CD4-positive, alpha-beta T cell treated with Interleukin-15 for 1 hour (primary cell): ENCODE data around the gene LPIN1.

ENCODE experiments used
- DNase-seq: peaks from one replicate; pipeline ENCODE4 v3.0.0-alpha.2; 2020

Gene LPIN1, protein sequence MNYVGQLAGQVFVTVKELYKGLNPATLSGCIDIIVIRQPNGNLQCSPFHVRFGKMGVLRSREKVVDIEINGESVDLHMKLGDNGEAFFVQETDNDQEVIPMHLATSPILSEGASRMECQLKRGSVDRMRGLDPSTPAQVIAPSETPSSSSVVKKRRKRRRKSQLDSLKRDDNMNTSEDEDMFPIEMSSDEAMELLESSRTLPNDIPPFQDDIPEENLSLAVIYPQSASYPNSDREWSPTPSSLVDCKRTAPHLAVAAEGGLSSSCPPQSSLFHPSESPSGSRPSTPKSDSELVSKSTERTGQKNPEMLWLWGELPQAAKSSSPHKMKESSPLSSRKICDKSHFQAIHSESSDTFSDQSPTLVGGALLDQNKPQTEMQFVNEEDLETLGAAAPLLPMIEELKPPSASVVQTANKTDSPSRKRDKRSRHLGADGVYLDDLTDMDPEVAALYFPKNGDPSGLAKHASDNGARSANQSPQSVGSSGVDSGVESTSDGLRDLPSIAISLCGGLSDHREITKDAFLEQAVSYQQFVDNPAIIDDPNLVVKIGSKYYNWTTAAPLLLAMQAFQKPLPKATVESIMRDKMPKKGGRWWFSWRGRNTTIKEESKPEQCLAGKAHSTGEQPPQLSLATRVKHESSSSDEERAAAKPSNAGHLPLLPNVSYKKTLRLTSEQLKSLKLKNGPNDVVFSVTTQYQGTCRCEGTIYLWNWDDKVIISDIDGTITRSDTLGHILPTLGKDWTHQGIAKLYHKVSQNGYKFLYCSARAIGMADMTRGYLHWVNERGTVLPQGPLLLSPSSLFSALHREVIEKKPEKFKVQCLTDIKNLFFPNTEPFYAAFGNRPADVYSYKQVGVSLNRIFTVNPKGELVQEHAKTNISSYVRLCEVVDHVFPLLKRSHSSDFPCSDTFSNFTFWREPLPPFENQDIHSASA

DNA sequence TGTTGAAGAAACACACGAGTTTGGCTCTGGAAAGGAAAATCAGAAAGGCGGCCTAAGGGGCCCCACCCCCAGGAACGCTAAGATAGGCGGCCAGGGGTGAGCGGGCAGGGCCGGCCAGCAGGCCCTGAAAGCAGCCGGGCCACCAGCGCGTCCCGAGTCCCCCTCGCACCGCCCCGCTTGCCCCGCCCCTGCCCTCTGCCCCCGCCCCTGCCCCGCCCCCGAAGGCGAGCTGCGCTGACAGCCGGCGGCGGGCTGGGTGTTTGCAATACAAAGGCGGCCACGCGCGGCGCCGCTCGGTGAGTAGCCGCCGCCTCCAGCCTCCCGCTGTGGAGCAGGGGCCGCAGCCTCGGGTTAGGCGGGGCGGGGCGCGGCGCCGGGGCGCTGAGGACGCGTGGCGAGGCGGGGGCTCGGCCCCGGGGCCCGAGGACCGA is at the start of gene LPIN1:
LPIN1 (plus strand) TSS at position 257 of the 431 bp plus-strand sequence. CDS start 18,910 bp downstream, outside the sequence.
- peak; percentile 88 for DNase-seq

DNA sequence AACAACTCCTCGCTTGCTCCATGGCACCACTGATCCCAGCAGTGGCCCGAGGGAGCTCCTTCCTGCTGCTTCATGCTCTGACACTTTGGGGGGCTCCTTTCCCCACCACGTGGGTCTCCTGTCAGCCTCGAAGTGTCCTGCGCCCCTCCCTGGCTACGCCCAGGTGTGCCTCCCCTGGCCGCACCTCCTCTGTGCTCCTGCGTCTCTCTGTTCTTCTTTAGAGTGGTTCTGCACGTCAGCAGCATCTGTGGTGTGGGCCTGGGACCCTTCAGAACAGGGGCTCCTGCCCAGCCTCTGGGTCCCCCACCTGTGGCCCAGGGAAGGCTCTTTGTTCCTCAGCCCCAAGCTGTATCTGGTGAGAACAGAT is 49.7 kb upstream of the LPIN1 start:
- DNase-seq: no peak

DNA sequence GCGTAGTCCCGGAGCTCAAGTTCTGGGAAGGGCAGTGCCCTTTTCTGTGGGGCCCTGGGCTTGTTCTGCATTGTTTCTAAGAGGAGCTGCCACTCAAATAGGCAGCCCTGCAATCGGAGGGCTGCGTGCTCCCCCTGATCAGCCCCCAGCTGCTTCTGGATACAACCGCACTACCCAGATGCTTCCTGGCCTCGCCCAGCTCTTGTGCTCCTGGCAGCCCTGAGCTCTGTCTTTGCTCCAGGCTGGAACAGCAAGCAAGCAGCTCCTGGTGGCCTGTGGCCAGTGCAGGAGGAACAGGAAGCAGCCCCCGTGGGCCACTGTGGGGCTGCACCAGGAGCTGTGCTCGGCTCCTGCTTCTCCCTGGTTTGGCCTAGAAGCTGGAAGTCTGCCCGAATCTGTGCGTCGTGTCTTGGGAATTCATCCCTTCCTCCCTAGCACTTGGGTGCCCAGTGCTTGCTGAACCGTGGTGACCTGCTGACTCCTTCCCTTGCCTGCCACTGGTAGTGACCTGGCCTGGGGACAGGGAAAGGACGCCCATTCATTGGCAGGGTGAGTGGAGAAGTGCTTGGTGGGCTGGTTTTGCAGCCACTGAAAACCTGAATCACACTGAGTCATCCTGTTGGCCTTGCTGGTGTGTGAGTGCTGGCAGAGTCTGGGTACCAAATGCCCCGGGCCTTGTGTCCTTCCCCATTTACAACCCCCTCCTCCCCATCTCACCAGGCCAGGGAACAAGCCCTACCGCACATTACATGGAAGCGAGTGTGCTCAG is 49.1 kb upstream of the LPIN1 start:
- DNase-seq: peak; percentile 35

- no peak for DNase-seq
Observed at GRCh38 chr2:11698009-11698922, 48.2 kb upstream of the LPIN1 start.

DNA sequence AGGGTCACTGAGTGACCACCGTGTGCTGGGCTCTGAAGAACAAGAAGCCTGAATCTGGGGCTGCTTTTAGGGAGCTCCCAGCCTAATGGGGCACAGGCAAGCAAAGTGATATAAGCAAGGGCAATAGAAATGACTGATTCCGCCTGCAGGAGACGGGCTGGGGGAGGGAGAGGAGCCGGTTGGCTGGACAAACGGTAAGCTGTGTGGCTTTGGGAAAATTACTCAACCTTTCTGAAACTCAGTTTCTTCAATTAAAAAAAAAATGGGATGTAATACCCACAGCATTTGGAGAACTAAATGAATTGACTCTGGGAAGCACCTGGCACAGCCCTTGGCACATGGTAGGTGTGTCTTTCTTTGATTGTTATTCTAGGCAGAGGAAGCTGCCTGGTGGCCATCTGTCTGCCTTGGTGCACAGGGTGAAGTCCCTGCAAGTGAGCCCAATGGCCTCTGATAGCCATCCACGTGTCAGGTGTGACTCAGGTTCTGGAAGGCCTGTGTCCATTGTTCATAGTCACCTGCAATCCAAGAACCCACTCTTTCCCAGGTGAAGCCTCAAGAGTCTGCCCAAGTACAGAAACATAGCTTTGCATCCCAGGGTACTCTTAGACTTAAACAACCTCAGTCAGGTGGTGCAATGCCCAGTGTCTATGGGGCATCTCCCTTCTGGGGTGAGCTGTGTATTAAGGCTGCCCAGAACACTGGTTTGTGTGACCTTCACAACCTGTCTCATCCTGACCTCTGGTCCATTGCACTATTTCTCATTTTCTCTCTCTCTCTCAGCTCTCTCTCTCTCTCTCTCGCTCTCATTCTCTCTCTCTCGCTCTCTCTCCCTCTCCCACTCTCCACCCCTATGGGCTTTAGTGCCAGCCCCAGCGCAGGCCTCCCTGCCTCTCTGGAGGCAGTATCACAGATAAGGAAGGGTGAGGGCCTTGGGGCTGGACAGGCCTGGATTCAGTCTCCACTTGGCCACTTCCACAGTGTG is 46.5 kb upstream of the LPIN1 start:
- no peak for DNase-seq

DNA sequence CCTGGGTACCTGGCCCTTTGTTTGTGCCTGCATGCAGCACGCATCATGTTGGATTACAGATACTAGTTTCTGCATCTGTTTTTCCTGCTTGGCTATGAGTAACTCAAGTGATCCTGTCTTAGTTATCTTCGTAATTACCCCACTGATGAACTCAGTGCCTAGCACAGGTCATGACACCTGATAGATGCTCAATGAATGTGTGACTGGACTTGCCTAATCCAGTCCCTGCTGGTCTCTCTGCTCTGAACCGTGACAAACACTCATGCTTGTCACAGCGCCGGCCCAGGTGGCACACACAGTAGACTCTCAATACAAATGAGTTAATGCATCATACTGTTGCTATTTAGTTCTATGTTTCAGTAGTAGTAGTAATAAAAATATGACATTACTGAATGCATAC is 45.2 kb upstream of the LPIN1 start:
- DNase-seq: no peak

DNA sequence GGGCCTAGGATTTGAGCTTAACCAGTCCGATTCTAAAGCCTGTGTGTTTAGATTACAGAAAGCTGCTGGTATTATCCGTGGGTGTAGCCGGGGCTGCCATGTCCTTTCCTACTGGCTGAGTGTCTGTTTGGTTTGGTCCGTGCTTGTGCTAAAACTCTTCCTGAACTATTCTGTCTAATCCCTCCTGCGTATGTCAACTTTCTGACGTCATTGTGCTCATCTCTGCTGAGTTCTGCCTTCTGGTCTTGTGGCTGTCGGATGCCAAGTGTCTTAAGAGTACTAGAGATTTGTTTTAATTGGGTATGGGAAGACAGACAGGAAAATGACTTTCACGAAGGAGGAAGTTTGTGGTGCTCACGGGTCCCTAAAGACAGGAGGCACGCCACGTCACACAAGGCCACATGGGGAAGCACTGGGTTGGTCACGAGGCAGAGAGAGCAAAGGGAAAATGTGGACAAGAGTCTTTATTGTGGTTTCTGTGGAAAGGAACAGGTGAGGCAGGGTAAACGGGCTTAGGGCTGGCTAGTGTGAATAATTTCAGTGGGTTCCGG is 44.6 kb upstream of the LPIN1 start:
- peak; percentile 79 for DNase-seq

DNA sequence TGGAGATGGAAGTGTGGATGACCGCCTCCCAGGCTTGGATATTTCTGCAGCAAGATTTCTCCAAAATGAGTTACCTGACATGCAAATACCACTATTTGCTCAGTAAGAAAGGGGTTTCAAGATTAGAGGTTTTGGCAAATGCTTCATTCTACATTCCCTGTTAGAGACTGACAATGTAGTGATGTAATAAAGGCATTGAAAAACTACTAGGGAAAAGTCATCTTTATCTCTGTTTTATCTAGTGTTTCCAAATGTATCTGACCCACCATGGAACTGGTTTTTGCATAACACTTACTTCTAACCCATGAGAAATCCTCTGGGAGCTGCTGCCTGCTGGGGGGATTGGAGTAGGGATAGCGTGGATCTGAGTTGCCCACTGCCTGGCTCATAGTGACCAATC is 43.5 kb upstream of the LPIN1 start:
- no peak for DNase-seq

DNA sequence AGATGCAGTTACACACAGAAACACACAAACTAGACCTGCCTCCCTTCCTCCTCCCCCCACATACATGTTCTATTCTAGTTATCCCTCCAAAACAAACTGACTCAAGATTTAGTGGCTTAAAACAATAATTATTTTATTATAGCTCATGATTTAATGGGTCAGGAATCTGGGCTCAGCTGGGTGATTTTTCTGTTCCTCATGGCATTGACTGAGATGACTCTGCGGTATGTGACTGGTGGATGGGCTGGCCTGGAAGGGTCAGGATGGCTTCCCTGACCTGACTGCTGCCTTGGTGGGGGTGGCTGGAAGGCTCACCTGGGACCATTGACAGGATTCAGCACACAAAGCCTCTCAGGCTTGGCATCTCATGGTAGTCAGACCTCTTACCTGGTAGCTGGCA is 42.7 kb upstream of the LPIN1 start:
- no peak for DNase-seq

GRCh38 chr2:11705063-11705462 is 41.4 kb upstream of the LPIN1 start:
- DNase-seq: no peak

GRCh38 chr2:11705711-11706110 is 40.7 kb upstream of the LPIN1 start:
- DNase-seq: no peak

- DNase-seq: no peak
Observed at GRCh38 chr2:11708106-11708505, 38.3 kb upstream of the LPIN1 start.

DNA sequence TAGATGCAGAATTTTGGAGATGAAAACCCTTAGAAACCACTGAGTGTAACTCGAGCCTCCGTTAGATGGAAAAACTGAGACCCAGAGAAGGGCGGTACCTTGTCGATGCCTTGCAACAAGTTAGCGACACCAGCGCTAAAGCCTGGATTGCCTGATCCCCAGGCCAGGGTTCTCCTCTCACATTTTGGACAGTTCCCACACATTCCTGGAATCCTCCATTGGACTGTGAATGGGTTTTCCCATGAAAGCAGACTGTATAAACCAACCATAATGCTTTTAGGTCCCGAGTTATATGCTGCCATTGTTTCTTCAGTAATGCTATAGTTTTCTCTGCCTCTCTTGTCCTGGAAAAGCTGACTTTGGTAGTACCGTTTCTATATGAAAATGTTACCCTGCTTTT is 37.1 kb upstream of the LPIN1 start:
- no peak for DNase-seq

- DNase-seq: no peak
Observed at GRCh38 chr2:11710210-11710609, 36.2 kb upstream of the LPIN1 start.

GRCh38 chr2:11710632-11711353 is 35.6 kb upstream of the LPIN1 start:
- no peak for DNase-seq

DNA sequence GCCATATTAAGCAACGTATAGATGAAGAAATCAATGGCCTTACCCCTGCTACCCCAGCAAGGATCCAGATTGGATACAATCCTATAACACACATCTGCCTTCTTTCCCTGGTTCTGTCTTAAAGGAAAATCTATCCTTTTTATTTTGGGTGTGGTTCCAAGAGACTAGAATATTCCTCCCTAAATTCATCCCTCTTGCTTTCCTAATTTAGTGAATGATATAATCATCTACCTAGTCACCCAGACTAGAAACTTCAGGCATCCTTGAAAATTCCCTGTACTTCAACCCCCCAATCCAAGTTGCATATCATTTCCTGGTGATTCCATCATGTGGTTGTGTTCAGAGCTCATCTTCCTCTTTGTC is 35.1 kb upstream of the LPIN1 start:
- DNase-seq: no peak

DNA sequence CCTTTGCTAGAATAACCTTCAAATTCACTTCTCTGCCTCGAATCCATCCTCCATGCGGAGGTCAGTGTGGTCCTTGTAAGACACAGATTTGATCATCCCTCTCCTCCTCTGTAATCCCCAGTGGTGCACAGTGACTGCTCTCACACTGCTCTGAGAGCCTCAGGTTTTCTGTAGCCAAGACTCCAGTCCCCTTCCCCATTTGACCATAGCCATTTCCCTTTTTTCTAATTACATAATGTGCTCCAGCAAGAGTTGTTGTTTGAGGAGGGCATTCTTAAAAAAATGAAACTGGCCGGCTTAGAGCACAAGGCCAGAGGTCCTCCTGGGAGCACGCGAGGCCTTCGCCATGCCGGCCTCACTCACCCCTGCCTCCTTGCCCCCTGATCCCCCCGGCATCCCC is 34.7 kb upstream of the LPIN1 start:
- DNase-seq: no peak

DNA sequence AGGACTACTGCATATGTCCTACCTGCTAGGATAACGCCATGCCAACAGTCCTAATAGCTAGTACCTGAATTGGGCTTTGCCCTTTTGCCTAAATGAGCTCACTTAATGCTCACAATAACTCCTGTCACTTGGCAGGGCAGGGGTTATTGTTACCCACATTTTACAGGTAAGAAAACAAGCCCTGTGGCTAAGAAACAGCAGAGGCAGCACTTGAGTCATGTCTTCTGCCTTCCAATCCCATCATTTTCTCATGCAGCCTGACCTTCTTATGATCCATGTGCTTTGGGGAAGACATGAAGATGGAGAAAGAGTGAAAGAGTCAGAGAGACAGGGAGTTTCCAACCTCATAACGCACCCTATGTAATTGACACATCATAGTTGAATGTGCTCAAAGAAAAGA is 33.6 kb upstream of the LPIN1 start:
- no peak for DNase-seq

DNA sequence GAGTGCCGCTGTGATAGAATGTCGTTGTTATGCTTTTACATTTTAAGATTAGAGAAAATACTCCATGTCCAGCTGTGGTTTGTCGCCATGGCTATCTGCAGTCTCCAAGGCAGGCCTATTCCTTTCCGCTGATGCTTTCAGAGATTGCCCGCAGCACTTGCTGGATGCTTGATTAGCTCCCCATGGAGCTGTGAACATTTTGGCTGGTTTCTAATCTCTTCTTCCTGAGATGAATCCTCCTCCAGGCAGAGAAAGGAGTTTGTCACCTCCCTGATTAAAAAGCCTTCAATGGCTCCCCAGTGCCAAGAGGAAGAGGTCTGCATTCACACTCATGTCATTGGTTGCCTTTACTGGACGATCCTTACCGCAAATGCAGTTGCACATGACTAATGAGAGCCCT is 32.6 kb upstream of the LPIN1 start:
- no peak for DNase-seq
